ACC112 (cell line): ENCODE measurements around the gene RAX.
A peak's percentile ranks its signal among the peaks of the same experiment; 100 is the strongest.

Source experiments
- H2AFZ ChIP-seq: fragments of 200-600 bp; sonication (generic); one replicate; pipeline ENCODE4 v1.6.0; 2017; ENCODE audit warnings: antibody characterized with exemption, low read length; ENCODE audit not compliant: unreplicated experiment
- H3K27ac ChIP-seq: fragments of 200-600 bp; sonication (generic); 2 replicates; pipeline ENCODE4 v1.5.1; 2014; ENCODE audit warnings: low read depth, mild to moderate bottlenecking, antibody characterized with exemption, low read length, moderate library complexity
- H3K27me3 ChIP-seq: fragments of 200-600 bp; sonication (generic); 2 replicates; pipeline ENCODE4 v1.6.1; 2014; ENCODE audit warnings: mild to moderate bottlenecking, antibody characterized with exemption, low read length, moderate library complexity, mixed read lengths; ENCODE audit not compliant: insufficient read depth
- H3K36me3 ChIP-seq: fragments of 200-600 bp; sonication (generic); 2 replicates; pipeline ENCODE4 v1.6.1; 2016; ENCODE audit warnings: mild to moderate bottlenecking, antibody characterized with exemption, low read length, moderate library complexity, mixed read lengths; ENCODE audit not compliant: insufficient read depth
- H3K4me1 ChIP-seq: fragments of 200-600 bp; sonication (generic); one replicate; pipeline ENCODE4 v1.6.1; 2016; ENCODE audit warnings: low read length, mixed read lengths; ENCODE audit not compliant: insufficient read depth, unreplicated experiment, control insufficient read depth
- H3K4me3 ChIP-seq: fragments of 200-600 bp; sonication (generic); 2 replicates; pipeline ENCODE4 v1.5.1; 2014; ENCODE audit warnings: mild to moderate bottlenecking, low read depth, low read length
- H3K79me2 ChIP-seq: fragments of 200-600 bp; sonication (generic); one replicate; pipeline ENCODE4 v1.6.0; 2016; ENCODE audit warnings: low read length; ENCODE audit not compliant: control insufficient read depth, unreplicated experiment, insufficient read depth

Gene RAX

DNA sequence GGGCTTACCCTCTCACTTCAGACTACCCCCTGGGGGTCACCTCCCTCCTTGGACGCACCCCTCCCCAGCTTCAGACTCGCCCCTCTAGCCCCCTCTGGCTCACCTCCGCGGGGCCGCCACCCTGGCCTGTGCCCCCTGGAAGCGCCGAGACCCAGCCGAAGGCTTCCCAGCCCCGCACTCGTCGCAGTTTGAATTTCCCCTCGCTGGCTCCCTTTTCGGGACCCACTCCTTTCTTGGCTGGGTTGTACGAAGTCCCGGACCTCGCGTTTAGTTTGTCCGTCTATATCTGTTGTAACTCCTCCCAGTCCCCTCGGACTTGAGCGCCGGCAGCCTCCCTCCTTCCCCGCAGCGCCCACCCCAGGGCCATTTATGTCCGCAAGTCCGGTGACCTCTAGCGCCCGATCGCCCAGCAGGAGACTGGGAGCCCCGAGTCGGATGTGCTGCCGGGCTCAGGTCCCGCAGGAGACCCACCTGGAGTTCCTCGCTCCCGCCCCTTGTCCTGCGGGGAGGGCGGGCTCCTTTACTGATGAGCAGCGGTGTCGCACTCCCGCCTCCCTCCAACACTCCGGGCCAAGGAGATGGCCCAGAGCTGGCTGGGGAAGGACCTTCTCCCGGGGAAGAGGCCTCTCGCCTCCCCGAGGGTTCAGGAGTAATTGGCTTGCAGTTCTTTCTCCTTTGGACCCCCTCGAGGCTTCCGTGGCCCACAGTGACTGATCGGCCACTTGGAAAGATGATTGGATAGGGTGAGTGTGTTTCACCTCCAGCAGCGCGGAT, 692 bp upstream of the RAX start:
- Histone ChIP-seq H3K4me1 (no peaks in the 10 kb centered on the region), H2AFZ (no peak overlapping the region), H3K27me3 (peaks cover 99% of the 10 kb centered on the region), H3K36me3 (no peaks in the 10 kb centered on the region), H3K79me2 (no peaks in the 10 kb centered on the region), H3K27ac (no peak overlapping the region), H3K4me3 (no peak overlapping the region)

DNA sequence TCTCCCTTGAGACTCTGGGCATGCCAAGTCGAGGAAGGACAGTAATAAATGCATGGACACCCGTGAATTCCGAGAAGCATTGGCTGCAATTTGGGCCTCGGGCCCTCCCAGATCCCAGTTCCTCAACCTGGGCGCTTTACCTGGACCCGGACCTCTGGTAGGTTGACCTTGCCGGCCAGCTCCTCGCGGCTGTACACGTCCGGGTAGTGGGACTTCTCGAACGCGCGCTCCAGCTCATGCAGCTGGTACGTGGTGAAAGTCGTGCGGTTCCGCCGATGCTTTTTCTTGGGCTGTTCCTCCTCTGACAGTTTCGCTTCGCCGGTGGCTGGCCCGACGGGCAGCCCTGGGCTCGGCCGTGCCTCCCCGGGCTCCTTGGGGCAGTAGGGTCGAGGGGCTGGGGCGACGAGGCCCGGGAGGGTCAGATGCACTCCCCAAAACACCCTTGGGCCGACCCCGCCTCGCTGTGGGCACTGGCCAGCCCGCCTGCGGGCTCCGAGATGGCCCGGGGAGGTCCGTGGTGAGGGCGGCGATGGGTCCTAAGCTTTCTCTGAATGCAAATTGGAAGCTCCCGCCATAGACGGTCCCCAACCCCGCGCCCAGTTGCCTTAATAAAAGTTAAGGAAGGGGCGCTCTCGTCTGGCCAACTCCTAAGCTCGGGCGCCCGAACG, 899 bp downstream of the RAX start:
- H3K36me3 ChIP-seq, result no peaks in the 10 kb centered on the region
- no peak overlapping the region for H2AFZ ChIP-seq
- no peaks in the 10 kb centered on the region for H3K4me1 ChIP-seq
- no peak overlapping the region for H3K27ac ChIP-seq
- no peaks in the 10 kb centered on the region for H3K79me2 ChIP-seq
- peaks cover 99% of the 10 kb centered on the region for H3K27me3 ChIP-seq
- H3K4me3 ChIP-seq, result peak overlapping the region; percentile 60

DNA sequence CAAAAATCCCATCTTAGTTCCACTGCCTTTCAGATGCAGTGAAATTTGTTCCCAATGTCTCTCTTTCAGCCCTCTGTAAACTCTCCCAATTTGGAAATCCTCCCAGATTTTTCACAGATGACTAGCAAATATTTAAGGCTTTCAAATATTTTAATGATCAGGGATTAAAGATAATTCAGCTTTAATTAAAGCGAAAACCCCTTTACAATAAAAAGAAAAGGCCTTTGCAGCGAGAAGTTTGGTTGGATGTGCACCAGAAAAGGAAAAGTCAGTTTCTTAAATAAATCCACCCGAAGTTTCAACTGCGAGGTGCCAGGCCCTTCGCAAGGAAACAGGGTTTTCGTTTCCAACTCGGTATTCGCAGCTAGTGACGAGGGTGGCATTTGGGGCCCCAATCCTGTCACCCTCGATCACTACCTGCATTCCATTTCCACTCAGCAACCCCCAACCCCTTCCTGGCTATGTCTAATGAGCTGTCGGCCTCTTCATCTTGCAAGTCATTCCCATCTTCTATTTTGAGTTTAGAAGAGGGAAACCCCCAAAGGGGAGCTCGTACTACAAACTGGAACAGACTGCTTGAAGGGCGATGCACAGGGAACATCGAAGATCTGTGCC, 1.5 kb downstream of the RAX start:
- Histone ChIP-seq H2AFZ (no peak overlapping the region), H3K27ac (no peak overlapping the region), H3K79me2 (no peaks in the 10 kb centered on the region), H3K4me3 (no peak overlapping the region), H3K27me3 (peaks cover 99% of the 10 kb centered on the region), H3K4me1 (no peaks in the 10 kb centered on the region), H3K36me3 (no peaks in the 10 kb centered on the region)

DNA sequence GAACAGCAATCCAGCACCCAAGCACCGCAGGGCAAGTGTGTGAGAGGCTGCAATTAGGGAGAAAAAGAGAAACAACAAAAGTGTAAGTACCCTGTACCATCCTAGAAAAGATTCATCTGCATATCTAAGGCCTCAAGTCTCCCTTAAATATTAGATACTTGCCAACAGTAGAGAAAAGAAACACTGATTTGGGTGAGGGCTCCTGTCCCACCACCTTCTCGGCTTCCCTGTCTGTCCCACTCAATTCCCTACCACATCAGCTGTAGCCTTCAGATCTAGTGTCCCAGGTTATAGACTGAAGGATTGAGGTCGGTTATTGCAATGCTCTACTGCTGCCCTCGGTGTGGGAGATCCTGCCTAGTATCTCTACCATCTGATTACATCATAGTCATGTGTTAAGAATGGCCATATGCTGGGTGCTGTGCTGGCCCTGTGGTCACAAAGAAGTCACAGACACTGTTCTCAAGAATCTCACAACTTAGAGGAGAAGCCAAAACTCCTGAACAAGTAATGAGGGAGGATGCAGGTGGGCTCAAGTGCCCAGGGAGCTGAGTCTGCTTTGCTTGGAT, 2.5 kb downstream of the RAX start:
- Histone ChIP-seq H3K36me3 (no peaks in the 10 kb centered on the region), H3K4me3 (no peak overlapping the region), H3K27me3 (peaks cover 99% of the 10 kb centered on the region), H2AFZ (no peak overlapping the region), H3K27ac (no peak overlapping the region), H3K79me2 (no peaks in the 10 kb centered on the region), H3K4me1 (no peaks in the 10 kb centered on the region)

DNA sequence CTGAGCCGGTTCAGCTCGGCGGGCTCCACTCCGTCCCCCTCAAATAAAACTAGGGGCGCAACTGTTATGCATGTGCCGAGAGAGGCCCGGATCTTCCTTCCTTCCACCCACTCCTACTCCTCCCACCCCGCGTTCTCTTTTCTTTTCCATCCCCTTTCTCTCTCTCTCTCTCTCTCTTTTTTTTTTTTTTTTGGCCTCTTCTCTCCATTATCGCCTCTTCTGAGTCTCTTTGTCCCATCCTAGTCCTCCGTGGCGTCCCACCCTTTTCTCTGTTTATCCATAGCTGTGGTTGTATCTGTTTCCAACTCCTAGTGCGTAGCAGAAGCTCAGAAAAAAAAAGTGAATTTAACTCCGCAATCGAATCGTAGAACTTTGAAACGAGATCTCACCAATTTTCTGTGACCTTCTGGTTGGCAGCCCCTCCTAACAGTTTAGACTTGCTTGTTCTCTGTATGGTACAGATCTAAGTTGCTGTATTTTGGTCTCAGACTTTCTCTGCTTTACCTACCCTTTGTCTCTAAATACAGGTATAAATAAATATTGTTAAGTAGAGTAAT, 3.6 kb downstream of the RAX start:
- peak overlapping the region; percentile 42; the same call in 1 of the 2 replicates for H3K4me3 ChIP-seq
- H3K27ac ChIP-seq, result no peak overlapping the region
- no peaks in the 10 kb centered on the region for H3K79me2 ChIP-seq
- H3K36me3 ChIP-seq, result no peaks in the 10 kb centered on the region
- H3K4me1 ChIP-seq, result no peaks in the 10 kb centered on the region
- no peak overlapping the region for H2AFZ ChIP-seq
- peaks cover 99% of the 10 kb centered on the region for H3K27me3 ChIP-seq

DNA sequence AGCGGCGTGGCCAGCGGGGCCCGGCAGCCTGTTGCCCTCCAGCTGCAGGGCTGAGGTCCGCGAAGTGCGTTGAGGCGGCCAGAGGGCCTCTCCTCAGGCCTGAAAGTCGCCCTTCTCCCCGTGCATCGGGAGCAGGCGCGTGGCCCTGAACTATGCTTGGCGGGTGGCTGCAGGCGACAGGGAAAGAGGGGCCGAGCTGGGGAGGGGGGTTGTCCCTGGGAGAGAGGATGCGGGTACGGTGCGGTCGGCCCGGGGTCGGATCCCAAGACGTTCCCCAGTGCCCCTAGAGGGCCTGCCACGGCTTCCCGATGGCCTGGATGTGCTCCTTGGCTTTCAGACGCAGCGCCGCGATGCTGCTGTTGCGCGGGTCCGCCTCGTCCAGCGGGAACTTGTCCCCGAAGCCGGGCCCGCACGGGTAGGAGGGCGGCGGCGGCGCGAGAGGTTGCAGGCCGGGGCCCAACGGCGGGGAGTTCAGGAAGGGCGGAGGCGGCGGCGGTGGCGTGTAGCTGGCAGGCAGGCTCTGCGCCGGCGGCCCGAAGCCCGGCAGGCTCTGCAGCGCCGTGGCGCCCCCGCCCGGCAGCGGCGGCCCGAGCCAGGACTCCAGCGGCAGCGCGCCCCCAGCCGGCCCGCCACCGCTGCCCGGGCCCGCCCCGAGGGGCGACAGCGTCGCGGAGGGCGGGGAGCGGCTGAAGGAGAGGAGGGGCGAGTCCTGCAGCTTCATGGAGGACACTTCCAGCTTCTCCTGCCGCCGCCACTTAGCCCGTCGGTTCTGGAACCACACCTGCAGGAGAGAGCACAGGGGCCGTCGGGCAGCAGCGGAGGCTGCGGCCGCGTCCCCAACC, 4.3 kb downstream of the RAX start:
- Histone ChIP-seq H3K4me3 (peak overlapping the region; percentile 42; the same call in 1 of the 2 replicates), H3K27me3 (peaks cover 99% of the 10 kb centered on the region), H3K27ac (no peak overlapping the region), H3K36me3 (no peaks in the 10 kb centered on the region), H3K79me2 (no peaks in the 10 kb centered on the region), H2AFZ (no peak overlapping the region), H3K4me1 (no peaks in the 10 kb centered on the region)

DNA sequence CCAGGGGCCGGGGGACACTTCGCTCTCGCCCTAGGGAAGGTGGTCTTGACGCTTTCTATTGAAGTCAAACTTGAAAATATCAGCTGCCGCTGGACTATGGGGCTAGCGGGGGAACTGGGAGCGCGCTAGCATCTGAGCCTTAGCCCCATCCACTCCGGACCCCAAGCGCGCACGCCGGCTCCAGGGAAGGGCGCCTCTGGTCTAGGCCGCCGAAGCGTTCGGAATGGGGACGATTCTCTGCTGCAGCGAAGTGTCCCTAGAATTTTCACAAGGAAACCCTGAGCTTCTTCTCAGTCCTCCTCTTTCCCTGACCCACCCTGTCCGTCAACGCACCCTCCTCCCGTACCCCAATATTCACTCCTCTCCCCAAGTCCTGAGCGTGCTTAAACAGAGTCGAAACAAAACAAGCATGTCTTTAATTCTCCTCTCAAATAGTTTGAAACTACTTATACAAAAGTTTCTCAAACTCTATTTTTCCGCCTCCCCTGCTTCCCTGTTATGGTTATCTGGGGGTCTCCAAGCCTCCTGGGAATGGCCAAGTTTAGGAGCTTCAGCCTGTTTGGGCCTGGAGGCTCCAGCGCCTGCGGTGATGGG, 5.0 kb downstream of the RAX start:
- no peaks in the 10 kb centered on the region for H3K4me1 ChIP-seq
- no peaks in the 10 kb centered on the region for H3K36me3 ChIP-seq
- H2AFZ ChIP-seq, result no peak overlapping the region
- peaks cover 99% of the 10 kb centered on the region for H3K27me3 ChIP-seq
- H3K27ac ChIP-seq, result no peak overlapping the region
- no peaks in the 10 kb centered on the region for H3K79me2 ChIP-seq
- peak overlapping the region; percentile 27; the same call in 1 of the 2 replicates for H3K4me3 ChIP-seq

DNA sequence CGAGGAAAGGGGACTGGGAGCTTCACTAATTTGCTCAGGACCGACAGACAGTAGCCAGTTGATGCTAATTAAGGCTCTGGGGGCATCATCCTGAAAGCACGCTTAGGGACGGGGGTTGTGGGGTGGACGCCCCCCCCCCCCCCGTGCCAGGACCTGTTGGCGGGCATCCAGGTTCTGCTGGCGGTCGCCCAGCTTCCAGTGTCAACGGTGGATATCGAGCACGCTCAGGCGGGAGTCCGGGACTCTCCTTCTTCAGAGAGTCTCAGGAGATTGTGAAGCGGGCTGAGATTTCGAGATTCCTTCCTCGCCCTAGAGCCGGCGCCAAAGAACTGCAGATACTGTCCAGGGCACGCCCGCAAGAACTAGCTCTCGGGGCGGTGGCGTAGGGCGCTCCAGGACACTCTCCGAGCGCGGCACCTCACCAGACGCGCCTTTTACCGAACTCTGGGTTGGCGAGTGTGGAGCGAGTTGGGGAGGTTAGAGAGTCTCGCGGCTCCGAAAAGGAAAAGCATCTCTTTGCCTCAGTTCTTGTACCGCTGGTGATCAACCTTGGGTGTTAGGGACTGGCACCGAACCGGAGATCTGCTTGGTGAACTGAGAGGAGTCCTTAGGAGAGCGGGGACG, 5.6 kb downstream of the RAX start:
- Histone ChIP-seq H3K27me3 (peaks cover 99% of the 10 kb centered on the region), H3K4me1 (no peaks in the 10 kb centered on the region), H3K4me3 (peak overlapping the region; percentile 27; the same call in 1 of the 2 replicates), H3K79me2 (no peaks in the 10 kb centered on the region), H3K27ac (no peak overlapping the region), H3K36me3 (no peaks in the 10 kb centered on the region), H2AFZ (no peak overlapping the region)

DNA sequence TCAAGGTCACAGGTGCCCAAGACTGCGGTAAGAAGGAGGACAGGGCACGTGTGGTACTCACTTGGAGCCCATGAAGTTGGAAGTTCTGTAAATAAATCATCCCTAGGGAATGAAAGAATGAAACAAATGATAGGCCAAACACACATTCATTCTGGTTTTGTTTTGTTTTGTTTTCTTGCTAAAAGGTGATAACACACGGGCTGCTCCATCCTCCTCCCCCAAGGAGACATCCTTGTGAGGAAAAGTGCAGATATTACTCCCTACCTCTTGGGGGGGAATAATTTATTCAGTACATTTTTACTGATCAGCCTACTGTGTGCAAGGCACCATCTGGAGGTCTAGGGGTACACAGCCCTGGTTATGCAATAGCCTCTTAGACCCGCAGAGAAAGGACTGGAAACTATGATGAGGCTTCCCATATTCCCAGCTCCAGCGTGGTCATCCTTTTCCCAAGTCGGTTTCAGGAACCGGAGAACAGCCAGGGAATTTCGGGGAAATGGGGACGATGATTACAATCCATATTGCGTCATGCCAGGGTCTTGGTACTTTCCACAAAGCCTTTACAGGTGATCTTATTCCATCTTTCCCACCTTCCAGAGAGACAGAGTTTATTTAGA, 6.3 kb downstream of the RAX start:
- Histone ChIP-seq H3K27me3 (peaks cover 94% of the 10 kb centered on the region), H2AFZ (no peak overlapping the region), H3K36me3 (no peaks in the 10 kb centered on the region), H3K4me1 (no peaks in the 10 kb centered on the region), H3K4me3 (no peak overlapping the region), H3K27ac (no peak overlapping the region), H3K79me2 (no peaks in the 10 kb centered on the region)
